MM.1S (cell line): ENCODE results near the gene NCSTN.

Source experiments
- DNase-seq: peaks from one replicate; pipeline ENCODE4 v3.0.0-alpha.2; 2015
- H2AFZ ChIP-seq: fragments of 300-600 bp; sonication (generic); 2 replicates; pipeline ENCODE4 v1.6.0; 2016; ENCODE audit warnings: antibody characterized with exemption, low read length
- H3F3A ChIP-seq: fragments of 300-600 bp; sonication (generic); 2 replicates; pipeline ENCODE4 v1.6.1; 2016; ENCODE audit warnings: mild to moderate bottlenecking, antibody characterized with exemption, low read length, moderate library complexity, mixed read lengths; ENCODE audit not compliant: insufficient read depth
- H3K27ac ChIP-seq: fragments of 300-600 bp; sonication (generic); 2 replicates; pipeline ENCODE4 v1.5.1; 2016; ENCODE audit warnings: mild to moderate bottlenecking, low read length
- H3K27me3 ChIP-seq: fragments of 300-600 bp; sonication (generic); replicated peaks from 2 replicates; pipeline ENCODE4 v1.6.0; 2016; ENCODE audit warnings: low read length; ENCODE audit not compliant: insufficient read depth
- H3K36me3 ChIP-seq: fragments of 300-600 bp; sonication (generic); replicated peaks from 2 replicates; pipeline ENCODE4 v1.6.1; 2016; ENCODE audit warnings: mild to moderate bottlenecking, low read length, mixed read lengths; ENCODE audit not compliant: insufficient read depth
- H3K4me1 ChIP-seq: fragments of 300-600 bp; sonication (generic); 2 replicates; pipeline ENCODE4 v1.6.1; 2016; ENCODE audit warnings: low read length, mixed read lengths
- H3K4me2 ChIP-seq: fragments of 300-600 bp; sonication (generic); 2 replicates; pipeline ENCODE4 v1.6.0; 2016; ENCODE audit warnings: low read depth, low read length
- H3K4me3 ChIP-seq: fragments of 300-600 bp; sonication (generic); 2 replicates; pipeline ENCODE4 v1.5.1; 2016; ENCODE audit warnings: low read length, mixed read lengths
- H3K79me2 ChIP-seq: fragments of 300-600 bp; sonication (generic); 2 replicates; pipeline ENCODE4 v1.6.1; 2016; ENCODE audit warnings: mixed run types, low read length, mixed read lengths
- H3K9ac ChIP-seq: fragments of 300-600 bp; sonication (generic); 2 replicates; pipeline ENCODE4 v1.6.1; 2016; ENCODE audit warnings: low read length, mixed read lengths
- H3K9me2 ChIP-seq: fragments of 300-600 bp; sonication (generic); replicated peaks from 2 replicates; pipeline ENCODE4 v1.6.1; 2016; ENCODE audit warnings: mild to moderate bottlenecking, low read length, mixed read lengths; ENCODE audit not compliant: insufficient read depth
- H3K9me3 ChIP-seq: fragments of 300-600 bp; sonication (generic); replicated peaks from 2 replicates; pipeline ENCODE4 v1.6.1; 2016; ENCODE audit warnings: mild to moderate bottlenecking, low read length, mixed read lengths; ENCODE audit not compliant: insufficient read depth
- H4K20me1 ChIP-seq: fragments of 300-600 bp; sonication (generic); 2 replicates; pipeline ENCODE4 v1.6.1; 2016; ENCODE audit warnings: mild to moderate bottlenecking, low read length, moderate library complexity, mixed read lengths; ENCODE audit not compliant: insufficient read depth
- EZH2 ChIP-seq: fragments of 300-600 bp; sonication (generic); optimal IDR thresholded peaks from 2 replicates; pipeline ENCODE3; 2017; ENCODE audit warnings: low read depth, mild to moderate bottlenecking, antibody characterized with exemption, low read length, mixed read lengths
- EZH2phosphoT487 ChIP-seq: fragments of 300-600 bp; sonication (generic); IDR thresholded peaks from 2 replicates; pipeline ENCODE4 v1.6.1; 2018; ENCODE audit warnings: antibody characterized with exemption, low read length
- TF ChIP-seq, protein P1 (sequence below): fragments of 300-600 bp; sonication (generic); IDR thresholded peaks from 2 replicates; pipeline ENCODE4 v1.5.1; 2016; ENCODE audit warnings: antibody characterized with exemption, low read length, mixed read lengths

NCSTN gene

DNA sequence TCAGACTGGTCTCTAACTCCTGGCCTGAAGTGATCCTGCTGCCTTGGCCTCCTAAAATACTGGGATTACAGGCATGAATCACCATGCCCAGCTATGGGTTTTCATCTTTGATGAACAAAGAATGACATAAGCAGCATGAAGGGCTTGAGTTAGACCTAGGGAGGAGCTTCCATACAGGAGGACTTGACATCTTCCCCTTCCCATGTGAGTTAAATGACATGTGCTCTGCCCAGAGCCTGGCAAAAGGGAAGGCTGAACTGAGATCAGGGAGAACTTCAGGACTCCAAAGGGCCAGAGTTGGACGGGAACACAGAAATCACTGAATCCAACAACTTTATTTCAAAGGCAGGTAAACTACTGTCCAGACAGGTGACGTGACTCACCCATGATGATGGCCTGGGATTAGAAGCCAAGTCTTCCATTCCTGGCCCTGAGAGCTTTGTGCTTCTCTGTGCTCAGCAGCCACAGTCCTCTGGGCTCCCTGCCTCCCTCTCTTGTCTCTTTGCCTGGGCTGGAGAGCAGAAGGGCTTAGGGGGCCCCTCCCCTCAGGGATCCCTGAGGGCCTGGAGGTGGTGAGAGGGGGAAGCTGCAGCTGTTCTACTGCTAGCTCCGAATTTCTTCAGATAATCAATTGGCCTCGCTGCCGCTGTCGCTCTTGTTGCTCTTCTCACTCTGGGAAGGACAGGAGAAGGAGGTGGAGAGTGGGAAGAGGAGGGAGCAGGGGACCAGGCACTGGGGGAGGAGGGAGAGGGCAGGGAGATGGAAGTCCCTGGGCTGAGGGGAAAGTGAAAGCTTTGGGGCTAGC, 31.3 kb downstream of the NCSTN start:
- no peak for DNase-seq
- no peaks in the 10 kb centered on the region for H3K9me3 ChIP-seq
- no peak overlapping the region for H3K27ac ChIP-seq
- H3K4me1 ChIP-seq, result peaks cover 4% of the 10 kb centered on the region; the same call in 1 of the 2 replicates
- H3F3A ChIP-seq, result no peaks in the 10 kb centered on the region
- H2AFZ ChIP-seq, result no peak overlapping the region
- H3K4me3 ChIP-seq, result no peak overlapping the region
- no peaks in the 10 kb centered on the region for H3K36me3 ChIP-seq
- TF ChIP-seq, protein P1, sequence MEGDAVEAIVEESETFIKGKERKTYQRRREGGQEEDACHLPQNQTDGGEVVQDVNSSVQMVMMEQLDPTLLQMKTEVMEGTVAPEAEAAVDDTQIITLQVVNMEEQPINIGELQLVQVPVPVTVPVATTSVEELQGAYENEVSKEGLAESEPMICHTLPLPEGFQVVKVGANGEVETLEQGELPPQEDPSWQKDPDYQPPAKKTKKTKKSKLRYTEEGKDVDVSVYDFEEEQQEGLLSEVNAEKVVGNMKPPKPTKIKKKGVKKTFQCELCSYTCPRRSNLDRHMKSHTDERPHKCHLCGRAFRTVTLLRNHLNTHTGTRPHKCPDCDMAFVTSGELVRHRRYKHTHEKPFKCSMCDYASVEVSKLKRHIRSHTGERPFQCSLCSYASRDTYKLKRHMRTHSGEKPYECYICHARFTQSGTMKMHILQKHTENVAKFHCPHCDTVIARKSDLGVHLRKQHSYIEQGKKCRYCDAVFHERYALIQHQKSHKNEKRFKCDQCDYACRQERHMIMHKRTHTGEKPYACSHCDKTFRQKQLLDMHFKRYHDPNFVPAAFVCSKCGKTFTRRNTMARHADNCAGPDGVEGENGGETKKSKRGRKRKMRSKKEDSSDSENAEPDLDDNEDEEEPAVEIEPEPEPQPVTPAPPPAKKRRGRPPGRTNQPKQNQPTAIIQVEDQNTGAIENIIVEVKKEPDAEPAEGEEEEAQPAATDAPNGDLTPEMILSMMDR, result no peak
- TF ChIP-seq EZH2phosphoT487 (no peak), EZH2 (no peak)
- H3K79me2 ChIP-seq, result no peaks in the 10 kb centered on the region
- H3K4me2 ChIP-seq, result no peak overlapping the region
- H4K20me1 ChIP-seq, result no peaks in the 10 kb centered on the region
- no peak overlapping the region for H3K9ac ChIP-seq
- no peaks in the 10 kb centered on the region for H3K9me2 ChIP-seq
- no peaks in the 10 kb centered on the region for H3K27me3 ChIP-seq

- TF ChIP-seq, protein P1, result no peak
- no peak for TF ChIP-seq EZH2phosphoT487
- no peak for TF ChIP-seq EZH2
- Histone ChIP-seq H3K27ac (no peak overlapping the region), H3K4me2 (peak overlapping the region; percentile 24; the same call in 1 of the 2 replicates), H3K79me2 (no peaks in the 10 kb centered on the region), H3K9me2 (no peaks in the 10 kb centered on the region), H4K20me1 (no peaks in the 10 kb centered on the region), H3K9ac (no peak overlapping the region), H3K36me3 (no peaks in the 10 kb centered on the region), H3K9me3 (no peaks in the 10 kb centered on the region), H3K27me3 (no peaks in the 10 kb centered on the region), H3K4me1 (peaks cover 4% of the 10 kb centered on the region; the same call in 1 of the 2 replicates), H2AFZ (peak overlapping the region; percentile 48), H3K4me3 (no peak overlapping the region), H3F3A (no peaks in the 10 kb centered on the region)
- no peak for DNase-seq
Observed at GRCh38 chr1:160375788-160376524, 32.8 kb downstream of the NCSTN start.

GRCh38 chr1:160376525-160377131, 33.4 kb downstream of the NCSTN start:
- Histone ChIP-seq H3K4me2 (peak overlapping the region; percentile 24; the same call in 1 of the 2 replicates), H3K4me1 (peaks cover 4% of the 10 kb centered on the region; the same call in 1 of the 2 replicates), H4K20me1 (no peaks in the 10 kb centered on the region), H2AFZ (peak overlapping the region; percentile 48), H3K27me3 (no peaks in the 10 kb centered on the region), H3K9ac (no peak overlapping the region), H3K9me2 (no peaks in the 10 kb centered on the region), H3K79me2 (no peaks in the 10 kb centered on the region), H3K27ac (no peak overlapping the region), H3K4me3 (no peak overlapping the region), H3K36me3 (no peaks in the 10 kb centered on the region), H3F3A (no peaks in the 10 kb centered on the region), H3K9me3 (no peaks in the 10 kb centered on the region)
- no peak for TF ChIP-seq EZH2
- TF ChIP-seq, protein P1, result peak; percentile 99
- DNase-seq, result peak; percentile 51
